Stimulated activated CD4-positive, alpha-beta T cell treated with anti-CD3 and anti-CD28 coated beads, Interleukin-2, amount 100 ng/mL, for 24 hours (primary cell): ENCODE data around the gene PARD6A.

Experiments
- DNase-seq, 2 donors: peaks; one replicate each; pipeline ENCODE4 v3.0.0-alpha.2; 2020

Gene PARD6A

DNA sequence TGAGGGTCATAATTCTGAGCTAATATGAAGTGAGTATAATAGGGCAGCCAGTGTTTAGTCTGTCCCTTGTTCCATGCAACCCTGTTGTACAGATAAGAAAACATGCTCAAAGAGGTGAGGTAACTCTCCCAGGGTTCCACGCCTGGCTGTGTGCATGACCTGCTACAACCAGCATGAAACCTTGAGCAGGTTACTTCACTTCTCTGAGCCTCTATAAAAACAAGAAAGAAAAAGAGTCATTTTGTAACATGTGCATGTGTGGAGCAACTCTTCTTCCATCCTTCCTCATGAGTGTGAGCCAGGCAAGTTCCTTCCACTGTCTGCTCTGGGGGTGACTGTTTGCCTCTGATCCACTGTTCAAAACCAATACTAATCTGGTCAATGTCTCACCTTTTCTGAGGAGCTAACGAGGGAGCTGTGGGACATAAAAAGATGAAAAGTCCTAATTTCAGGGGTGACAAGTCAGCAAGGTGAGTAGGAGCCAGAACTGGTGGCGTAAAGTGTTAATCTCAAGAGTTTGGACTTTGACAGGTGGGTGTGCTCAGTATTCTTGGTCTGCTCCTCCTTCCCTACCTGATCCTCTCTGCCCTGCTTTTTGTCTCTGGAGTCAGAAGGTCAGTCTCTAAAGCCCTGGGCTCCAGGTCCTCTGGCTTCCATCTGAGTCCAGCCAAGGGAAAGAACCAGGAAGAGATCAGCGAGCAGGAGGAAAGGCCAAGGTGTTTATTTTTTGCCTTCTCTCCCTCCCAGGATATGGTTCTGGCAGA lies 36.8 kb downstream of the PARD6A start:
- DNase-seq = no peak

DNA sequence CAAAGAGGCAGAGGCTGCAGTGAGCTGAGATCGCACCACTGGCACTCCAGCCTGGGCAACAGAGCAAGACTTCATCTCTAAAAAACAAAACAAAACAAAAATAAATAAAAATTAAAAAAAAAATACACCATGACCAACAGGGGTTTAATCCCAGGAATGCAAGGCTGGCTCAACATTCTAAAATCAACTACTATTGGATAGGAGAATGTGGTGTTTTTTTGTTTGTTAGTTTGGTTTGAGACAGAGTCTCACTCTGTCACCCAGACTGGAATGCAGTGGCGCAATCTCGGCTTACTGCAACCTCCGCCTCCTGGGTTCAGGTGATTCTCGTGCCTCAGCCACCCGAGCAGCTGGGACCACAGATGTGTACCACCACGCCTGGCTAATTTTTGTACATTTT lies 38.5 kb downstream of the PARD6A start:
- no peak for DNase-seq

DNA sequence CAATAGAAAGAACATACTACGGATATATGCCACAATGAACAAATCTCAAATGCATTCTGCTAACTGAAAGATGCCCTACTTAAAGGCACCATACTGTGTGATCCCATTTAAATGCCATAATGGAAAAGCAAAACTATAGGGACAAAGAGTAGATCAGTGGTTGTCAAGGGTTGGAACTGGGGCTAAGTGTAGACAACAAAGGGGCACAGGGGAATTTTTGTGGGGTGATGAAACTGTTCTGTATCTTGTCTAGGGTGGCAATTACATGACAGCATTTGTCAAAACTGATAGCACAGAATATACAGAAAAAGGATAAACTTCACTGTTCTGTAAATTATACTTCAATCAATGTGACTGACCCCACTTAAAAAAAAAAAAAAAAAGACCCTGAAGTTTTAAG lies 40.7 kb downstream of the PARD6A start:
- no peak for DNase-seq

DNA sequence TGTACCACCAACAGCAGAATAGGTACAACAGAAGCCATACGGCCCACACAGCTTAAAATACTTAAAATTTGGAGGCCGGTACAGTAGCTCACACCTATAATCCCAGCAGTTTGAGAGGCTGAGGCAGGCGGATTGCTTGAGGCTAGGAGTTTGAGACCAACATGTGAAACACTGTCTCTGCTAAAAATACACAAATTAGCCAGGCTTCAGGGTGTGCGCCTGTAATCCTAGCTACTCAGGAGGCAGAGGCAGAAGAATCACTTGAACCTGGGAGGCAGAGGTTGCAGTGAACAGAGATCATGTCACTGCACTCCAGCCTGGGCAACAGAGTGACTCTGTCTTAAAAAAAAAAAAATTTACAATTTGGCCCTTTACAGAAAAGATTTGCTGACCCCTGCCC lies 41.4 kb downstream of the PARD6A start:
- no peak for DNase-seq

DNA sequence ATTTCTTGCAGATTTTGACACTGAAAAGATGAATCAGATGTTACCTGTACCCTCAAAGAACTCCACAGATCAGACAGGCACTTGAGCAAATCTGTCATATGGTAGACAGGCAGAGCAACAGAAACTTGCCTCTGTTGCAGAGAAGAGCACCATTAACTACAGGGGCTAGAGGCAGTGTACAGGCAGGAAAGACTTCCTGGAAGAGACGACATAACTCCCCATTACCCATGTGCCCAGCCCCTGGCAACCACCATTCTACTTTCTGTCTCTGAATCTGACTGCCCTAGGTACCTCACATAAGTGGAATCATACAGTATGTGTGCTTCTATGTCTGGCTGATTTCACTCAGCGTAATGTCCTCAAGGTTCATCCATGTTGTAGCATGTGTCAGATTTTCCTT lies 42.9 kb downstream of the PARD6A start:
- no peak for DNase-seq

DNA sequence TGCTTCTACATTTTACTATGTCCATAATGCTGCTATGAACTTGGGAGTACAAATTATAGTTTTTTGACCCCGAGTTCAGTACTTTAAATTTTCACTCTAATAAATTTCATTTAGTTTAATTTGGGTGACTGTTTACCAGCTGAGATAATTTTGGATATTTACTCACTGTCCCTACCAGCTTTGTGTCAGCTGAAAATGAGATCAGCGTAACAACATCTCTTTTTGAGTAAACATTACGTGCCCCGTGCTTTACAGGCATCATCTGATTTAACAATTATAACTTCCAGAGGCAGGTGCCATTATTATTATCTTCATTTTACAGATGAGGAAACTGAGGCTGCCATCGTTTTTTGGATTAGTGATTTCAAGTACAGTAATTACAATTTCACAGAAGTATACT lies 43.4 kb downstream of the PARD6A start:
- no peak for DNase-seq

DNA sequence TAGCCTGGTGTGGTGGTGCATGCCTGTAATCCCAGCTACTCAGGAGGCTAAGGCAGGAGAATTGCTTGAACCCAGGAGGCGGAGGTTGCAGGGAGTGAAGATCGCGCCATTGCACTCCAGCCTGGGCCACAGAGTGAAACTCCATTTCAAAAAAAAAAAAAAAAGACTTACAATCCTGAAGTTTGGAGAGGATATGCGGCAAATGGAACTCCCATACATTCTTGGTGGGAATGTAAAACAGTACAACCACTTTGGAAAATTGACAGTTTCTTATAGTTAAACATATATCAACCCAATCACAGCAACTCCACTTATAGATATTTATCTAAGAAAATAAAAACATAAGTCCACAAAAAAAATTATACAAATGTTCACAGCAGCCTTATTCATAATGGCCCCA lies 46.5 kb downstream of the PARD6A start:
- no peak for DNase-seq

DNA sequence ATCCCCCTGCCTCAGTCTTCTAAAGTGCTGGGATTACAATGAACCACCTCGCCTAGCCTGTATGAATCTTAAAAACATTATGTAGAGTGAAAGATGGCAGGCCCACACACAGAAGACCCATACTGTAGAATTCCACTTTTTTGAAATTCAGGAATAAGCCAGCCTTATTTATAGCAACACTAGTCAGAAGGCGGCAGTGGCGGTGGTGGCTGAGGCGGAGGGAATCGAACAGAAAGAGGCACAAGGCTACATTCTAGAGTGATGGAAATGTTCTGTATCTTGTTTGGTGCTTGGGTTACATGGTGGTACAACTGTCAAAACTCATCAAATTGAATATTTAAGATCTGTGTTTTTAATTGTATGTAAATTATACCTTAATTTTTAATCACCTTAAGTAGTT lies 47.0 kb downstream of the PARD6A start:
- no peak for DNase-seq

DNA sequence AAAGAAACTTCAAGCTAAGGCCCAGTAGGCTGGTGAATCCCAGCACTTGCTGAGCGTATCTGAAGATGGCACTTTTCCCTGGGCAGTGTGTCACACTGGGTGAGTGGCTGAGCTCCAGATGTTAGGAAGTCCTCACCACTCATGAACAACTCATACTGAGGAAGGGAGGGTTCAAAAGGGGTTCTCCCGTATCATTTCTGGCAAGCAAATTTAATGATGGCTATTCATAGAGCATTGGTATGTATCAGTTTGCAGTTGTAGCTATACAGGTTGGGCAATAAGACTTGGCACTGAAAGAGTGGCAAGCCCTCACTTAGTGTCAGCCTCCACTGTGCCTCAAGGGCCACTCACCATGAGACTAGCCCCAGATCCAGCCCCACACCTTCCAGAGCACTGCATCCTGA lies 47.6 kb downstream of the PARD6A start:
- DNase-seq = no peak

DNA sequence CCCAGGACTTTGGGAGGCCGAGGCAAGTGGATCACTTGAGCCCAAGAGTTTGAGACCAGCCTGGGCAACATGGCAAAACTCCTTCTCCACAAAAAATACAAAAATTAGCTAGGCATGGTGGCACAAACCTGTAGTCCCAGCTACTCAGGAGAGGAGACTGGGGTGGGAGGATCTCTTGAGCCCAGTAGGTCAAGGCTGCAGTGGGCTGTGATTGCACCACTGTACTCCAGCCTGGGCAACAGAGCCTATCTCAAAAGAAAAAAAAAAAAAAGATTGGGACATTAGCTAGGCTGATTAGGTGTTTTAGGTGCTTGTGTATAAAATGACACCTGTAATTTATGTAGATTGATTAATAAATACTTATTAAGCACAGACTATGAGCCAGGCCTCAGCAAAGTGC lies 48.3 kb downstream of the PARD6A start:
- DNase-seq = no peak

DNA sequence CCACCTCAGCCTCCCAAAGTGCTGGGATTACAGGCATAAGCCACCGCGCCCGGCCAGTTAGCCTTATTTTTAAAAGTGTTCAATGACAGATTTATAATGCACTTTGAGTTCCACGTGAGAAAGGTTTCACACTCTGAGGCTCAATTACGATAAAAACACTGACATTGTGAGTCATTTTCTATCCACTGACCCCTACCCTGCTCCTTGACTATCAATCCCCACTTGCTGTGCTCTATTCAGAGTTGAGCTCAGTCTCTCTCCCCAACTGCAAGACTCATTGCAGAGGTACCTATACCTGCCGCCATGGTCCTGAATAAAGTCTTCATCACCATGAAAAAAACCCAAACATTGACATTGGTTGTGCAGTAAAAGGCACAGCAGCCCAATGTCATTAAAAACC lies 49.8 kb downstream of the PARD6A start:
- DNase-seq = no peak
